ENCODE results near the gene ALK. TPM values are rescaled to one million over a fixed set of nuclear protein-coding genes. Genes with fewer than 3 reads are reported as not detected.

ALK gene
- total RNA-seq, 3 donors from 2014 or later, result 0.07 to 2.4 (median 0.09) TPM

- intact Hi-C loops (cut with DNase I, micrococcal nuclease), result no loop called here
- Histone ChIP-seq H3K4me3 (no peak overlapping the region), H3K9me3 (no peaks in the 10 kb centered on the region), H3K36me3 (ENCODE audit: low read depth) (no peaks in the 10 kb centered on the region), H3K4me1 (ENCODE audit: low read depth) (no peaks in the 10 kb centered on the region)
- DNase-seq (no peak), ATAC-seq (no peak)
- TF ChIP-seq CTCF (IDR thresholded peaks at IDR 0.05), result no peak
Measured at GRCh38 chr2:29803537-29803936, 117.8 kb downstream of the ALK start.

- intact Hi-C loops (cut with DNase I, micrococcal nuclease), result no loop called here
- Histone ChIP-seq H3K4me3 (no peak overlapping the region), H3K36me3 (ENCODE audit: low read depth) (no peaks in the 10 kb centered on the region), H3K4me1 (ENCODE audit: low read depth) (no peaks in the 10 kb centered on the region), H3K9me3 (no peaks in the 10 kb centered on the region)
- ATAC-seq (no peak), DNase-seq (no peak)
- TF ChIP-seq CTCF (IDR thresholded peaks at IDR 0.05), result no peak
Measured at GRCh38 chr2:29802986-29803385, 118.4 kb downstream of the ALK start.

- H3K36me3 ChIP-seq (ENCODE audit: low read depth), result no peaks in the 10 kb centered on the region
- no peak overlapping the region for H3K4me3 ChIP-seq
- no peaks in the 10 kb centered on the region for H3K9me3 ChIP-seq
- DNase-seq (no peak), ATAC-seq (no peak)
- H3K4me1 ChIP-seq (ENCODE audit: low read depth), result no peaks in the 10 kb centered on the region
- intact Hi-C loops (cut with DNase I, micrococcal nuclease), result no loop called here
- TF ChIP-seq CTCF (IDR thresholded peaks at IDR 0.05), result no peak
Measured at GRCh38 chr2:29799628-29800027, 121.8 kb downstream of the ALK start.

- Histone ChIP-seq H3K4me1 (ENCODE audit: low read depth) (no peaks in the 10 kb centered on the region), H3K9me3 (no peaks in the 10 kb centered on the region), H3K4me3 (no peak overlapping the region), H3K36me3 (ENCODE audit: low read depth) (no peaks in the 10 kb centered on the region)
- TF ChIP-seq CTCF (IDR thresholded peaks at IDR 0.05), result no peak
- intact Hi-C loops (cut with DNase I, micrococcal nuclease), result no loop called here
- ATAC-seq, result no peak
- DNase-seq, result no peak
Measured at GRCh38 chr2:29797916-29798315, 123.5 kb downstream of the ALK start.

- intact Hi-C loops (cut with DNase I, micrococcal nuclease), result no loop called here
- Histone ChIP-seq H3K36me3 (ENCODE audit: low read depth) (no peaks in the 10 kb centered on the region), H3K9me3 (no peaks in the 10 kb centered on the region), H3K4me1 (ENCODE audit: low read depth) (no peaks in the 10 kb centered on the region), H3K4me3 (no peak overlapping the region)
- no peak for ATAC-seq
- no peak for DNase-seq
- no peak for TF ChIP-seq CTCF (IDR thresholded peaks at IDR 0.05)
Measured at GRCh38 chr2:29796446-29796845, 124.9 kb downstream of the ALK start.

- intact Hi-C loops (cut with DNase I, micrococcal nuclease), result no loop called here
- Histone ChIP-seq H3K4me1 (ENCODE audit: low read depth) (no peaks in the 10 kb centered on the region), H3K9me3 (no peaks in the 10 kb centered on the region), H3K4me3 (no peak overlapping the region), H3K36me3 (ENCODE audit: low read depth) (no peaks in the 10 kb centered on the region)
- TF ChIP-seq CTCF (IDR thresholded peaks at IDR 0.05), result no peak
- DNase-seq (no peak), ATAC-seq (no peak)
Measured at GRCh38 chr2:29789911-29790485, 131.4 kb downstream of the ALK start.

Measured in mucosa of descending colon (tissue), 3 donors.